ENCODE measurements around the gene PIP5K1B.

DNA sequence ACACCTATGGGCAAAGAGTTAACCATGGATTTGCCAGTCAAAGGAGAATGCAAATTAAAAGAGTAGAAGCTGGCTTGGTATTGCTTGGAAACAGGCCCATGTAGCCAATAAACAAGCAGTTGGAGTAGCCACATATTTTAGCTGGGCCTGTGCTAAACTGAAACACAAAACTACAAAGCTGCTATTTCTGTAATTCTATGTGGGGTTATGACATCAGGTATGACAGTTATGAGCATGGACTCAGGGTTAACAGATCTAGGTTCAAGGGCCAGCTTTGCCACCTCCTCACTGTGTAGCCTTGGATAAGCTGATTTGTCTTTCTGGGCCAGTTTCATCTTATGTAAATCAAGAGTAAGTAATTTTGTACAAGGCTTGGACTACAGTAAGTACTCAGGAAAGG is 142.7 kb downstream of the PIP5K1B start:
- TF ChIP-seq, protein P1, sequence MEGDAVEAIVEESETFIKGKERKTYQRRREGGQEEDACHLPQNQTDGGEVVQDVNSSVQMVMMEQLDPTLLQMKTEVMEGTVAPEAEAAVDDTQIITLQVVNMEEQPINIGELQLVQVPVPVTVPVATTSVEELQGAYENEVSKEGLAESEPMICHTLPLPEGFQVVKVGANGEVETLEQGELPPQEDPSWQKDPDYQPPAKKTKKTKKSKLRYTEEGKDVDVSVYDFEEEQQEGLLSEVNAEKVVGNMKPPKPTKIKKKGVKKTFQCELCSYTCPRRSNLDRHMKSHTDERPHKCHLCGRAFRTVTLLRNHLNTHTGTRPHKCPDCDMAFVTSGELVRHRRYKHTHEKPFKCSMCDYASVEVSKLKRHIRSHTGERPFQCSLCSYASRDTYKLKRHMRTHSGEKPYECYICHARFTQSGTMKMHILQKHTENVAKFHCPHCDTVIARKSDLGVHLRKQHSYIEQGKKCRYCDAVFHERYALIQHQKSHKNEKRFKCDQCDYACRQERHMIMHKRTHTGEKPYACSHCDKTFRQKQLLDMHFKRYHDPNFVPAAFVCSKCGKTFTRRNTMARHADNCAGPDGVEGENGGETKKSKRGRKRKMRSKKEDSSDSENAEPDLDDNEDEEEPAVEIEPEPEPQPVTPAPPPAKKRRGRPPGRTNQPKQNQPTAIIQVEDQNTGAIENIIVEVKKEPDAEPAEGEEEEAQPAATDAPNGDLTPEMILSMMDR (conservative IDR thresholded peaks at IDR 0.05 in 1 of 2, IDR thresholded peaks at IDR 0.05 in 1 of 2; ENCODE audit: low read depth in 1 of 2, low read length in 2 of 2): no peak
- no peak for TF ChIP-seq EZH2 (IDR thresholded peaks at IDR 0.05; ENCODE audit: low read length, missing control alignments)

All from fibroblast of lung (primary cell).